RWPE2 (cell line): Measurements from ENCODE around the gene TMEM43.

Source experiments
- ATAC-seq: fragments of 200-7000 bp; cut with Tn5 transposase; 3 replicates; pipeline ENCODE4 v1.9.1; 2021; ENCODE audit warnings: low read depth
- DNase-seq: peaks from one replicate; pipeline ENCODE4 v3.0.0-alpha.2; 2020; ENCODE audit warnings: low spot score
- H3K27ac ChIP-seq: fragments of 450-650 bp; 2 replicates; pipeline ENCODE4 v1.5.1; 2017; ENCODE audit warnings: mild to moderate bottlenecking; ENCODE audit not compliant: poor library complexity, severe bottlenecking
- H3K27me3 ChIP-seq: fragments of 250-450 bp; sonication (Bioruptor Pico); 2 replicates; pipeline ENCODE4 v1.5.1; 2021; ENCODE audit warnings: mild to moderate bottlenecking, moderate library complexity; ENCODE audit not compliant: insufficient read depth, poor library complexity, severe bottlenecking
- H3K36me3 ChIP-seq: fragments of 250-450 bp; sonication (Bioruptor Pico); 2 replicates; pipeline ENCODE4 v1.5.1; 2020; ENCODE audit warnings: low read depth, mild to moderate bottlenecking, moderate library complexity
- H3K4me1 ChIP-seq: fragments of 250-450 bp; sonication (Bioruptor Pico); 2 replicates; pipeline ENCODE4 v1.5.1; 2021; ENCODE audit warnings: mild to moderate bottlenecking, moderate library complexity; ENCODE audit not compliant: insufficient read depth, poor library complexity, severe bottlenecking
- H3K4me3 ChIP-seq: fragments of 250-450 bp; sonication (Bioruptor Pico); 2 replicates; pipeline ENCODE4 v1.5.1; 2021; ENCODE audit warnings: mild to moderate bottlenecking, moderate library complexity; ENCODE audit not compliant: severe bottlenecking
- H3K9me3 ChIP-seq: fragments of 250-450 bp; sonication (Bioruptor Pico); 2 replicates; pipeline ENCODE4 v1.5.1; 2021; ENCODE audit warnings: mild to moderate bottlenecking, moderate library complexity; ENCODE audit not compliant: severe bottlenecking
- TF ChIP-seq, protein P1 (sequence below): fragments of 450-650 bp; IDR thresholded peaks from one replicate; pipeline ENCODE4 v1.5.1; 2017; ENCODE audit warnings: mild to moderate bottlenecking, moderate library complexity; ENCODE audit not compliant: poor library complexity, severe bottlenecking

Gene TMEM43

DNA sequence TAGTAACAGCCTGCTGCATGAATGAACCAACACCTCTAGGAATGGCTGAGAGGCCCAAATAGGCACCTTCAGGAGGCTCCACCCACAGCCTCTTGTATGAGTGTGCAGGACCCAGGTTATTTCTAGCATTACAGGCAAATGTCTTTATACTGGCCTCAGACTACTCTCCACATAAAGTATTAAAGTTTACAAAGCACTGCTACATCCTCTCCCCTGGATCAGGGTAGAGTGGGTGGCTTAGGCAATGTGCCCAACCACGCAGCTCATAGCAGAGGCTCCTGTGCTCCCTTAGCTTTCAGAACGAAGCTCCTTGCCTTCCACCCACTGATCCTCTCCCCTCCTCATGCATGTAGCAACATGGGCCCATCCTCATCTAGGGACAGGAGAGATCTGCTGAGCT, 16.3 kb downstream of the TMEM43 start:
- DNase-seq (no peak), ATAC-seq (no peak)
- no peaks in the 10 kb centered on the region for H3K27me3 ChIP-seq
- peaks cover 51% of the 10 kb centered on the region for H3K36me3 ChIP-seq
- no peak overlapping the region for H3K4me3 ChIP-seq
- H3K9me3 ChIP-seq, result no peaks in the 10 kb centered on the region
- no peak overlapping the region for H3K27ac ChIP-seq
- TF ChIP-seq, protein P1, sequence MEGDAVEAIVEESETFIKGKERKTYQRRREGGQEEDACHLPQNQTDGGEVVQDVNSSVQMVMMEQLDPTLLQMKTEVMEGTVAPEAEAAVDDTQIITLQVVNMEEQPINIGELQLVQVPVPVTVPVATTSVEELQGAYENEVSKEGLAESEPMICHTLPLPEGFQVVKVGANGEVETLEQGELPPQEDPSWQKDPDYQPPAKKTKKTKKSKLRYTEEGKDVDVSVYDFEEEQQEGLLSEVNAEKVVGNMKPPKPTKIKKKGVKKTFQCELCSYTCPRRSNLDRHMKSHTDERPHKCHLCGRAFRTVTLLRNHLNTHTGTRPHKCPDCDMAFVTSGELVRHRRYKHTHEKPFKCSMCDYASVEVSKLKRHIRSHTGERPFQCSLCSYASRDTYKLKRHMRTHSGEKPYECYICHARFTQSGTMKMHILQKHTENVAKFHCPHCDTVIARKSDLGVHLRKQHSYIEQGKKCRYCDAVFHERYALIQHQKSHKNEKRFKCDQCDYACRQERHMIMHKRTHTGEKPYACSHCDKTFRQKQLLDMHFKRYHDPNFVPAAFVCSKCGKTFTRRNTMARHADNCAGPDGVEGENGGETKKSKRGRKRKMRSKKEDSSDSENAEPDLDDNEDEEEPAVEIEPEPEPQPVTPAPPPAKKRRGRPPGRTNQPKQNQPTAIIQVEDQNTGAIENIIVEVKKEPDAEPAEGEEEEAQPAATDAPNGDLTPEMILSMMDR, result no peak
- peaks cover 44% of the 10 kb centered on the region for H3K4me1 ChIP-seq

GRCh38 chr3:14141602-14142341, 16.9 kb downstream of the TMEM43 start:
- DNase-seq (peak; percentile 54), ATAC-seq (no peak)
- H3K4me3 ChIP-seq, result no peak overlapping the region
- H3K27me3 ChIP-seq, result no peaks in the 10 kb centered on the region
- peaks cover 48% of the 10 kb centered on the region for H3K36me3 ChIP-seq
- peak overlapping the region; percentile 94 for H3K27ac ChIP-seq
- H3K9me3 ChIP-seq, result no peaks in the 10 kb centered on the region
- peaks cover 37% of the 10 kb centered on the region for H3K4me1 ChIP-seq
- TF ChIP-seq, protein P1, result no peak

GRCh38 chr3:14142567-14143270, 17.9 kb downstream of the TMEM43 start:
- DNase-seq (no peak), ATAC-seq (no peak)
- no peaks in the 10 kb centered on the region for H3K27me3 ChIP-seq
- peak overlapping the region; percentile 94 for H3K27ac ChIP-seq
- TF ChIP-seq, protein P1, result no peak
- no peak overlapping the region for H3K4me3 ChIP-seq
- H3K9me3 ChIP-seq, result no peaks in the 10 kb centered on the region
- peaks cover 49% of the 10 kb centered on the region for H3K36me3 ChIP-seq
- peaks cover 30% of the 10 kb centered on the region for H3K4me1 ChIP-seq

- H3K9me3 ChIP-seq, result no peaks in the 10 kb centered on the region
- TF ChIP-seq, protein P1, result no peak
- no peaks in the 10 kb centered on the region for H3K27me3 ChIP-seq
- DNase-seq (no peak), ATAC-seq (peak; percentile 76)
- peak overlapping the region; percentile 94 for H3K27ac ChIP-seq
- peaks cover 30% of the 10 kb centered on the region for H3K4me1 ChIP-seq
- H3K4me3 ChIP-seq, result no peak overlapping the region
- peaks cover 42% of the 10 kb centered on the region for H3K36me3 ChIP-seq
Measured at GRCh38 chr3:14143271-14144225, 18.7 kb downstream of the TMEM43 start.
